ENCODE results near the gene WDR3.

DNA sequence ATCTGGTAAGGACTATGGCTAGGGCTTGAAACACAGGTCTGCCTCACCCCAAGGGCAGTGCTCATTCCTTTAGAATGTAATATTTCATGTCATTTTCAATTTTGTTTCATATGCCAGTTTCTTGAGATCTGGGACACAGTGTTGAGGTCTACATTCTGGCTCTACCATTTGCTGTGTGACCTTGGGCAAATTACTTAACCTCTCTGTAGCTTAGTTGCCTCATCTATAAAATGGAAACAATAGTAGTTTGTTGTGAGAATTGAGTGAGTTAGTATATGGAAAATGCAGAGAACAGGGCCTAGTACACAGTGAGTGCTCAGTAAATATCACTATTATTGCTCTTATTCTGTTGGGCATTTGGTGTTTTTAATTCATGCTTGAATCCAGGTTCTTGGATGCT lies 84.4 kb downstream of the WDR3 start:
- TF ChIP-seq POLR2A (IDR thresholded peaks at IDR 0.05; ENCODE audit: low read depth, low read length) (no peak), POLR2AphosphoS5 (IDR thresholded peaks at IDR 0.05; ENCODE audit: low read depth, low read length) (no peak), TAF1 (IDR thresholded peaks at IDR 0.05; ENCODE audit: borderline replicate concordance, low read depth, low read length) (no peak)
